GM21528 (cell line): ENCODE data around the gene ALPK3.

Source experiments
- ATAC-seq: cut with Tn5 transposase; IDR thresholded peaks from one replicate; pipeline ENCODE4 v1.9.1; 2021; ENCODE audit warnings: mild to moderate bottlenecking, moderate library complexity; ENCODE audit not compliant: unreplicated experiment, low FRiP score

Gene ALPK3

GRCh38 chr15:84911879-84912660 is 94.9 kb downstream of the ALPK3 start:
- no peak for ATAC-seq

GRCh38 chr15:84913360-84913723 is 96.2 kb downstream of the ALPK3 start:
- ATAC-seq, result no peak

GRCh38 chr15:84914351-84914750 is 97.2 kb downstream of the ALPK3 start:
- no peak for ATAC-seq

GRCh38 chr15:84914909-84915605 is 97.9 kb downstream of the ALPK3 start:
- ATAC-seq, result no peak

GRCh38 chr15:84915606-84915958 is 98.4 kb downstream of the ALPK3 start:
- no peak for ATAC-seq

GRCh38 chr15:84917452-84917851 is 100.3 kb downstream of the ALPK3 start:
- ATAC-seq, result no peak

GRCh38 chr15:84919106-84919667 is 102.0 kb downstream of the ALPK3 start:
- ATAC-seq, result no peak

- no peak for ATAC-seq
These were observed 104.0 kb downstream of the ALPK3 start for GRCh38 chr15:84921121-84921520.

GRCh38 chr15:84922530-84922929 is 105.4 kb downstream of the ALPK3 start:
- no peak for ATAC-seq
